HG03378 (cell line): ENCODE data around the gene CCDC91.

Source experiments
- ATAC-seq: cut with Tn5 transposase; IDR thresholded peaks from one replicate; pipeline ENCODE4 v1.9.1; 2021; ENCODE audit warnings: mild to moderate bottlenecking, moderate library complexity; ENCODE audit not compliant: unreplicated experiment

CCDC91 gene

GRCh38 chr12:28574746-28575592 lies 384.7 kb downstream of the CCDC91 start:
- ATAC-seq = no peak

GRCh38 chr12:28575593-28576205 lies 385.4 kb downstream of the CCDC91 start:
- no peak for ATAC-seq

GRCh38 chr12:28578361-28578760 lies 388.1 kb downstream of the CCDC91 start:
- ATAC-seq = no peak

GRCh38 chr12:28578833-28579252 lies 388.6 kb downstream of the CCDC91 start:
- ATAC-seq = no peak

GRCh38 chr12:28582672-28583376 lies 392.6 kb downstream of the CCDC91 start:
- ATAC-seq = no peak

GRCh38 chr12:28583701-28584261 lies 393.5 kb downstream of the CCDC91 start:
- ATAC-seq = no peak

- no peak for ATAC-seq
These were observed 394.9 kb downstream of the CCDC91 start for GRCh38 chr12:28585146-28585545.

GRCh38 chr12:28586481-28586880 lies 396.2 kb downstream of the CCDC91 start:
- ATAC-seq = no peak

- ATAC-seq = no peak
These were observed 401.6 kb downstream of the CCDC91 start for GRCh38 chr12:28591831-28592230.
